ENCODE measurements around the gene PRKX. TPM values are rescaled to one million over a fixed set of nuclear protein-coding genes. Genes with fewer than 3 reads are reported as not detected.

PRKX gene
- total and polyA plus RNA-seq, 2 of the 4 experiments (the other 2 are of a cell fraction), result 7.2 to 14.9 TPM

- Histone ChIP-seq H2AFZ (replicated peaks; ENCODE audit: low read length, poor library complexity) (no peak overlapping the region), H3K36me3 (ENCODE audit: control insufficient read depth, insufficient read depth, low read length) (peaks cover 13% of the 10 kb centered on the region), H3K4me3 (ENCODE audit: insufficient read depth, low read depth, low read length) (no peak overlapping the region), H2BK20ac (ENCODE audit: low read depth, low read length) (no peak overlapping the region), H2BK120ac (ENCODE audit: low read depth, low read length) (no peak overlapping the region), H3K23ac (ENCODE audit: low read depth, low read length) (no peak overlapping the region), H4K5ac (ENCODE audit: low read depth, low read length) (no peak overlapping the region), H4K91ac (ENCODE audit: insufficient read depth, low read depth, low read length) (no peak overlapping the region), H3K27me3 (ENCODE audit: control insufficient read depth, insufficient read depth, low read length) (no peaks in the 10 kb centered on the region), H2BK15ac (ENCODE audit: low read depth, low read length) (no peak overlapping the region), H3K4me2 (ENCODE audit: low read depth, low read length) (no peak overlapping the region), H3K14ac (replicated peaks; ENCODE audit: low read depth, low read length) (no peak overlapping the region), H3K9me1 (ENCODE audit: insufficient read depth, low read length) (no peaks in the 10 kb centered on the region), H2AK9ac (replicated peaks; ENCODE audit: low read depth, low read length, poor library complexity) (no peak overlapping the region), H3K4me1 (ENCODE audit: control insufficient read depth, insufficient read depth, low read length) (no peaks in the 10 kb centered on the region), H3K9ac (ENCODE audit: low read depth, low read length) (no peak overlapping the region), H3K18ac (ENCODE audit: low read depth, low read length) (no peak overlapping the region), H4K8ac (ENCODE audit: low read depth in 2 of 2, low read length in 2 of 2) (no peak overlapping the region), H3K4ac (ENCODE audit: low read depth, low read length) (no peak overlapping the region), H4K20me1 (ENCODE audit: insufficient read depth, low read length) (no peaks in the 10 kb centered on the region), H3K56ac (ENCODE audit: extremely low read depth, insufficient read depth, low read length) (no peak overlapping the region), H3K9me3 (ENCODE audit: control insufficient read depth, insufficient read depth, low read length) (peaks cover 2% of the 10 kb centered on the region; the same call in 1 of the 2 replicates), H3K27ac (ENCODE audit: insufficient read depth, low read length) (no peak overlapping the region), H2BK5ac (ENCODE audit: low read depth, low read length, poor library complexity, severe bottlenecking) (no peak overlapping the region), H3K79me1 (ENCODE audit: low read depth in 1 of 2, low read length in 2 of 2) (no peaks in the 10 kb centered on the region), H2AK5ac (ENCODE audit: low read depth, low read length) (no peak overlapping the region)
- DNase-seq (no peak), ATAC-seq (ENCODE audit: low read depth) (no peak)
- CTCF ChIA-PET, result no interaction called here
- intact Hi-C loops (cut with micrococcal nuclease), result no loop called here
- WGBS, 2 experiments (ENCODE audit: extremely low coverage in 2 of 2, insufficient read length in 1 of 2), result 67 to 100% methylated on average over 1 to 3 of the region's 13 CpGs
- BruUV-seq (replicated peaks), result no TSS peak
- POLR2A ChIA-PET (ENCODE audit: unreplicated experiment), result no interaction called here
- dilution Hi-C loops (cut with HindIII; ENCODE audit: low sequenced_read_pairs, unreplicated experiment), result no loop called here
- TF ChIP-seq NFE2L2 (IDR thresholded peaks at IDR 0.05; ENCODE audit: low read depth, low read length) (no peak), FOS (IDR thresholded peaks at IDR 0.05; ENCODE audit: low read depth, low read length) (no peak), RCOR1 (IDR thresholded peaks at IDR 0.05; ENCODE audit: insufficient replicate concordance, low read length) (no peak), RFX5 (IDR thresholded peaks at IDR 0.05; ENCODE audit: low read depth, low read length) (no peak), POLR2A (IDR thresholded peaks at IDR 0.05; ENCODE audit: low read depth, low read length) (no peak), MAZ (IDR thresholded peaks at IDR 0.05; ENCODE audit: borderline replicate concordance, low read depth, low read length) (no peak), MXI1 (IDR thresholded peaks at IDR 0.05; ENCODE audit: borderline replicate concordance, low read depth, low read length) (no peak), SMC3 (IDR thresholded peaks at IDR 0.05; ENCODE audit: low read depth, low read length) (no peak), CHD1 (IDR thresholded peaks at IDR 0.05; ENCODE audit: low read depth, low read length) (no peak), CTCF (conservative IDR thresholded peaks at IDR 0.05; ENCODE audit: low read depth, low read length) (no peak)
- TF ChIP-seq, protein P1, sequence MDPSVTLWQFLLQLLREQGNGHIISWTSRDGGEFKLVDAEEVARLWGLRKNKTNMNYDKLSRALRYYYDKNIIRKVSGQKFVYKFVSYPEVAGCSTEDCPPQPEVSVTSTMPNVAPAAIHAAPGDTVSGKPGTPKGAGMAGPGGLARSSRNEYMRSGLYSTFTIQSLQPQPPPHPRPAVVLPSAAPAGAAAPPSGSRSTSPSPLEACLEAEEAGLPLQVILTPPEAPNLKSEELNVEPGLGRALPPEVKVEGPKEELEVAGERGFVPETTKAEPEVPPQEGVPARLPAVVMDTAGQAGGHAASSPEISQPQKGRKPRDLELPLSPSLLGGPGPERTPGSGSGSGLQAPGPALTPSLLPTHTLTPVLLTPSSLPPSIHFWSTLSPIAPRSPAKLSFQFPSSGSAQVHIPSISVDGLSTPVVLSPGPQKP (IDR thresholded peaks at IDR 0.05; ENCODE audit: borderline replicate concordance, low read depth, low read length), result no peak
- TF ChIP-seq, protein P2, sequence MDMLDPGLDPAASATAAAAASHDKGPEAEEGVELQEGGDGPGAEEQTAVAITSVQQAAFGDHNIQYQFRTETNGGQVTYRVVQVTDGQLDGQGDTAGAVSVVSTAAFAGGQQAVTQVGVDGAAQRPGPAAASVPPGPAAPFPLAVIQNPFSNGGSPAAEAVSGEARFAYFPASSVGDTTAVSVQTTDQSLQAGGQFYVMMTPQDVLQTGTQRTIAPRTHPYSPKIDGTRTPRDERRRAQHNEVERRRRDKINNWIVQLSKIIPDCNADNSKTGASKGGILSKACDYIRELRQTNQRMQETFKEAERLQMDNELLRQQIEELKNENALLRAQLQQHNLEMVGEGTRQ (IDR thresholded peaks at IDR 0.05; ENCODE audit: low read depth, low read length), result no peak
- in situ Hi-C loops (cut with MboI; ENCODE audit: low sequenced_read_pairs), result no loop called here
Measured at GRCh38 chrX:3669841-3670475, 43.5 kb downstream of the PRKX start.
